PFSK-1 (cell line): Measurements from ENCODE around the gene CYP2W1.

Source experiments
- FOXP2 ChIP-seq: optimal IDR thresholded peaks from 2 replicates; pipeline ENCODE3; 2011; ENCODE audit warnings: borderline replicate concordance, control low read depth, inconsistent platforms; ENCODE audit not compliant: insufficient read depth; ENCODE audit errors: extremely low read length, extremely low read depth
- POLR2AphosphoS5 ChIP-seq: IDR thresholded peaks from 2 replicates; pipeline ENCODE4 v1.6.1; 2012; ENCODE audit warnings: low read depth, mild to moderate bottlenecking, control low read depth, low read length, moderate library complexity
- SIN3A ChIP-seq: IDR thresholded peaks from 2 replicates; pipeline ENCODE4 v1.6.1; 2012; ENCODE audit warnings: mild to moderate bottlenecking, low read length, moderate library complexity, borderline replicate concordance; ENCODE audit not compliant: insufficient read depth
- TAF1 ChIP-seq: IDR thresholded peaks from 2 replicates; pipeline ENCODE4 v1.6.1; 2012; ENCODE audit warnings: low read length, control low read depth, borderline replicate concordance; ENCODE audit not compliant: insufficient read depth
- TF ChIP-seq, protein P1 (sequence below), 2 experiments: IDR thresholded peaks; 2 replicates each; pipeline versions ENCODE4 v1.6.1 to v1.8.0; 2011 to 2012; ENCODE audit warnings: low read depth in 2 of 2, low read length in 2 of 2, control low read depth in 1 of 2, inconsistent platforms in 1 of 2, mild to moderate bottlenecking in 1 of 2, moderate library complexity in 1 of 2; ENCODE audit not compliant: insufficient read depth in 1 of 2

CYP2W1 gene

DNA sequence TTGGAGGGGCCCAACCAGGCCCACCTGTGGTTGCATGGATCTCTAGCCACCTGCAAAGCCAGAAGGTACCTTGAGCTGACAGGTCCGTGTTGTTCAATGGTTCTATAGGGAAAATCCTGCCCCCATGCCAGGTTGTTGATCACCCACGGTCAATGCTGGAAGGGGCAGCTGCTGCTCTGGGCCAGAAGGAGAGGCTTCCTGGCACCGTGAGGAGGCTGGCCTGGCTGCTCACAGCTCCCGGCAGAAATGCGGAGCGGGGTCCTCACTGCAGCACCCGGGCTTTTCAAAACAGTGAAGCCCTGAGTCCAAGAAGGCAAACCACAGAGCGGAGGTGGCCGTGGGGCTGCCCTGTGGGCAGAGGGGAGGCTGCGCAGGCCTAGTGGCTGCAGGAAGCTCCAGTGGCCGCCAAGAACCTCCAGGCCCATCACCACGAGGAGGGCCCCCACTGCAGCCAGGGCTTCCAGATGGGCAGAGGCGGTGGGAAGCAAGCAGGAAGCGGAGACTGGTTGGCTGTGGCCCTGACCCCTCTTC is 36.3 kb downstream of the CYP2W1 start:
- TF ChIP-seq POLR2AphosphoS5 = no peak
- TF ChIP-seq FOXP2 = no peak
- TF ChIP-seq SIN3A = no peak
- no peak for TF ChIP-seq TAF1
- TF ChIP-seq, protein P1, sequence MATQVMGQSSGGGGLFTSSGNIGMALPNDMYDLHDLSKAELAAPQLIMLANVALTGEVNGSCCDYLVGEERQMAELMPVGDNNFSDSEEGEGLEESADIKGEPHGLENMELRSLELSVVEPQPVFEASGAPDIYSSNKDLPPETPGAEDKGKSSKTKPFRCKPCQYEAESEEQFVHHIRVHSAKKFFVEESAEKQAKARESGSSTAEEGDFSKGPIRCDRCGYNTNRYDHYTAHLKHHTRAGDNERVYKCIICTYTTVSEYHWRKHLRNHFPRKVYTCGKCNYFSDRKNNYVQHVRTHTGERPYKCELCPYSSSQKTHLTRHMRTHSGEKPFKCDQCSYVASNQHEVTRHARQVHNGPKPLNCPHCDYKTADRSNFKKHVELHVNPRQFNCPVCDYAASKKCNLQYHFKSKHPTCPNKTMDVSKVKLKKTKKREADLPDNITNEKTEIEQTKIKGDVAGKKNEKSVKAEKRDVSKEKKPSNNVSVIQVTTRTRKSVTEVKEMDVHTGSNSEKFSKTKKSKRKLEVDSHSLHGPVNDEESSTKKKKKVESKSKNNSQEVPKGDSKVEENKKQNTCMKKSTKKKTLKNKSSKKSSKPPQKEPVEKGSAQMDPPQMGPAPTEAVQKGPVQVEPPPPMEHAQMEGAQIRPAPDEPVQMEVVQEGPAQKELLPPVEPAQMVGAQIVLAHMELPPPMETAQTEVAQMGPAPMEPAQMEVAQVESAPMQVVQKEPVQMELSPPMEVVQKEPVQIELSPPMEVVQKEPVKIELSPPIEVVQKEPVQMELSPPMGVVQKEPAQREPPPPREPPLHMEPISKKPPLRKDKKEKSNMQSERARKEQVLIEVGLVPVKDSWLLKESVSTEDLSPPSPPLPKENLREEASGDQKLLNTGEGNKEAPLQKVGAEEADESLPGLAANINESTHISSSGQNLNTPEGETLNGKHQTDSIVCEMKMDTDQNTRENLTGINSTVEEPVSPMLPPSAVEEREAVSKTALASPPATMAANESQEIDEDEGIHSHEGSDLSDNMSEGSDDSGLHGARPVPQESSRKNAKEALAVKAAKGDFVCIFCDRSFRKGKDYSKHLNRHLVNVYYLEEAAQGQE (IDR thresholded peaks at IDR 0.05; ENCODE audit: insufficient read depth in 1 of 2, low read depth in 2 of 2, low read length in 2 of 2) = no peak

DNA sequence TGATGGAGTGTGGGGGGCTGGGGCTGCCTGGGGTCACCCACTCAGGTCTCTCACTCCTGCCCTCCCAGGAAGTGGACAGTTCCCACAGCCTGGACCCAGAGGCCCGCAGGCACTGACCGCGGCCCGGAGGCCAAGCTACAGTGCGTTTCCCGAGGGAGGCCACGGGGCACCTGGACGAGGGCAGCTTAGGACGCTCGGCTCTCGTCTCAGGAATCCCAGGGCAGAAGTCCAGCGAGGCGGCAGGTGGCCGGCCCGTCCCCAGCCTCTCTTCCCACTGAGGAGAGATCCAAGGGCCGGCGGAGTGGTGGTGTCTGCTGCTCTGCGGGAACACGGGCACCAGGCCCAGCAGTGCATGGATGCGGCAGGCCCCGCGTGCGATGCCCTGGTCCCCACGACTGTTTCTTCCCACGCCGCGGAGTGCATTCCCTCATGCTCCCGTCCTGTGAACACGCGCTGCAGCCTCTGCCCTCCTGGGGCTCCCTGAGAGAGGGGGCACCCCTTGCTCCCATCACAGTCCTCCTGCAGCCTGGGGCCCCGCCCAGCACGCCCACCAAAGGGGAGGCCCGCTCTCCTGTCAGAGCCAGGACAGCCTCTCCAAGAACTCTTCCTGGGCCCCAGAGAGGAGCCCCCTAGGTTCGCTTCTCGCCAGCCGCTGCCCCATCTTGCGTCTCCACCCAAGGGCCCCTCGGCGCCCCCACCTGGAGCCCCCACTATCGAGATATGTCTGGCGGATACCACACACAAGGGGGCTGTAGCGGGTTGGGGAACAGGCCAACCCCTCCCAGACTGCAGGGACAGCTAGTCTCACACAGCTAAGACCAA is 37.0 kb downstream of the CYP2W1 start:
- no peak for TF ChIP-seq POLR2AphosphoS5
- TF ChIP-seq, protein P1 (IDR thresholded peaks at IDR 0.05; ENCODE audit: insufficient read depth in 1 of 2, low read depth in 2 of 2, low read length in 2 of 2) = no peak
- TF ChIP-seq TAF1 = no peak
- TF ChIP-seq FOXP2 = no peak
- no peak for TF ChIP-seq SIN3A

DNA sequence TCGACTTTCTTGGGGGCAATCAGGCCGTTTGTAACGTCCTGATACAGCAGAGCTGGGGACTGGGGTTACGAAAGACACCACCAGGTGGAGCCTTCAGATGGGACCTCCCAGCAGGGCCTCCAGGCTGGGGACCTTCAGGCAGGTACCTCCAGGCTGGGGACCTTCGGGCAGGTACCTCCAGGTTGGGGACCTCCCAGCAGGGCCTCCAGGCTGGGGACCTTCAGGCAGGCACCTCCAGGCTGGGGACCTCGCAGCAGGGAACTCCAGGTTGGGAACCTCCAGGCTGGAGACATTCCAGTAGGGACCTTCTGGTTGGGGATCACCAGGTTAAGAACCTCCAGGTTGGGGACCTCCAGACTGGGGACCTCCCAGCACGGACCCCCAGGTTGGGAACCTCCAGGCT is 37.9 kb downstream of the CYP2W1 start:
- TF ChIP-seq TAF1 = no peak
- no peak for TF ChIP-seq POLR2AphosphoS5
- no peak for TF ChIP-seq FOXP2
- TF ChIP-seq, protein P1 (IDR thresholded peaks at IDR 0.05; ENCODE audit: insufficient read depth in 1 of 2, low read depth in 2 of 2, low read length in 2 of 2) = no peak
- TF ChIP-seq SIN3A = no peak

DNA sequence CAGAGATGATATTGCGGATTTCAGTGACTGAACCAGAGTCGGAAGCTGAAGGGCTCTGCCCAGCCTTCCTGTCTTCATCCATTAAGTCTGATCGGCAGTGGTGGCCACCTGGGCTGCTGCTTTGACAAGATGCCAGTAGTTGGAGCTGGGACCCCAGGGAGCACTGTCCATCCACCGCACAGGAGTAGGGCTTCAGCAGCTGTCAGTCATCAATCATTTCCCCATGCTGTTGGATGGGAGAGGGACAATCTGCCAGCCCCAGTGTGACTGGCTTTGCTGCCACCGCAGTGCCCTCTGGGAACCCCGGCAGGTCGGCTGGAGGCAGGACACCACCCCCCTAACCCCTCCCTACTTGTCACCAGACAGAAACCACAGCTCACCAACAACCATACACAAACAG is 38.4 kb downstream of the CYP2W1 start:
- no peak for TF ChIP-seq POLR2AphosphoS5
- no peak for TF ChIP-seq SIN3A
- TF ChIP-seq TAF1 = no peak
- TF ChIP-seq, protein P1 (IDR thresholded peaks at IDR 0.05; ENCODE audit: insufficient read depth in 1 of 2, low read depth in 2 of 2, low read length in 2 of 2) = no peak
- no peak for TF ChIP-seq FOXP2

DNA sequence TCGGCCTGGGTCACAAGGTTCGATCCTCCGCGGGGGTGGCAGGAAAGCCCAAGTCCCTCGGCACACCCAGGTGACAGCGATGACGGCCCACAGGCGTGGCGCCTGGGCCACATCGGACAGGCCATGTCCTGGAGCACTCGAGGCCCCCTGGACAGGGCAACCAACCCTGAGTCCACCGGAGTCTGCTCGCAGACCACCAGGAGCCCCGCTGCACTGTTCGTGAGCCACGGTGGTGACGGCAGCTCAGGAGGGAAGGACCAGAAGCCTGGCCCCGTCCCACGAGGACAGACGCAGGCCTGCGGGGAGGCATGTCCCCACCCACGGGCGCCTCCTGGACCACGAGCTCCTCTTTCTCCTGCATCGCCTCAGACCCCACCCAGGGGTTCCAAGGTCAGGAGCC is 39.0 kb downstream of the CYP2W1 start:
- TF ChIP-seq TAF1 (no peak), SIN3A (no peak), FOXP2 (no peak), POLR2AphosphoS5 (no peak)
- TF ChIP-seq, protein P1 (IDR thresholded peaks at IDR 0.05; ENCODE audit: insufficient read depth in 1 of 2, low read depth in 2 of 2, low read length in 2 of 2) = no peak
